H4 (cell line): ENCODE results near the gene ABLIM3. TPM values are rescaled to one million over a fixed set of nuclear protein-coding genes. Genes with fewer than 3 reads are reported as not detected.
"Not testable (repeated sequence)": the region's sequence is repeated elsewhere in the genome, so short reads cannot be mapped to it uniquely, and the experiment has no call there.

Source experiments
- DNase-seq: peaks from one replicate; pipeline ENCODE4 v3.0.0-alpha.2; 2015; ENCODE audit warnings: low spot score
- total RNA-seq: library from RNA; depleted of rRNA; stranded (reverse); fragments of >200 nt; shearing (Covaris generic); gene quantifications from 2 replicates; pipeline ENCODE4 v1.2.3, GENCODE V29; 2014

ABLIM3 gene
- total RNA-seq, 1 experiment from 2014 or later: 14.2 TPM

DNA sequence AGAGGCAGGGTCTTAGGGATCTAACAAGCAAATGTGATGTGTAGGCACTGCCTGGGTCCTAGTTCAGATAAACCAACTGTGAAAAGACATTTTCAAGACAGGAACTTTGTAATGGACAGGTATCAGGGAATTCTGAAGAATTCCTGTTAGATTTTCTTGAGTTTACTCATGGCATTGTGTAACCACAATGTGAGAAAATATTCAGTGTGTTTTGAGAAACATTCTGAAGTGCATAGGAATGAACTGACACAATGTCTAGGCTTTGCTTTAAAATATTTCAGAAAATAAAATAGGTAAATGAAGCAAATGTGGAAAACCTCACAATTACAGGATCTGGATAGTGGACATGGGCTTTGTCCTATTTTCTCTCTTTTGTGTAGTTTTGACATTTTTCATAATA lies 115.2 kb downstream of the ABLIM3 start:
- DNase-seq: no peak

DNA sequence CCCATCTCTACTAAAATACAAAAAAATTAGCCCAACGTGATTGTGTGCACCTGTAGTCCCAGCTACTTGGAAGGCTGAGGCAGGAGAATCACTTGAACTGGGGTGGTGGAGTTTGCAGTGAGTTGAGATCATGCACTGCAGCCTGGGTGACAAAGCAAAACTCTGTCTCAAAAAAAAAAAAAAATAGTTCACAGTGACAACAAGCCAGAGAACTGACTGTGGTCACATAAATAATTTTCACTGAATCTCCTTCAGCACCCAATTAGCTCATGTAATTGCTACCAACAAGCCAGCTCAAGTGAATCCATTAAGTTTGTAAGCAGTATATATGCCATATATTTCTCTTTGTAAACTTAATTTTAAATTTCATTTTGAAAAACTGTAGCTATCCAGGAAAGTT lies 115.8 kb downstream of the ABLIM3 start:
- DNase-seq: no peak

DNA sequence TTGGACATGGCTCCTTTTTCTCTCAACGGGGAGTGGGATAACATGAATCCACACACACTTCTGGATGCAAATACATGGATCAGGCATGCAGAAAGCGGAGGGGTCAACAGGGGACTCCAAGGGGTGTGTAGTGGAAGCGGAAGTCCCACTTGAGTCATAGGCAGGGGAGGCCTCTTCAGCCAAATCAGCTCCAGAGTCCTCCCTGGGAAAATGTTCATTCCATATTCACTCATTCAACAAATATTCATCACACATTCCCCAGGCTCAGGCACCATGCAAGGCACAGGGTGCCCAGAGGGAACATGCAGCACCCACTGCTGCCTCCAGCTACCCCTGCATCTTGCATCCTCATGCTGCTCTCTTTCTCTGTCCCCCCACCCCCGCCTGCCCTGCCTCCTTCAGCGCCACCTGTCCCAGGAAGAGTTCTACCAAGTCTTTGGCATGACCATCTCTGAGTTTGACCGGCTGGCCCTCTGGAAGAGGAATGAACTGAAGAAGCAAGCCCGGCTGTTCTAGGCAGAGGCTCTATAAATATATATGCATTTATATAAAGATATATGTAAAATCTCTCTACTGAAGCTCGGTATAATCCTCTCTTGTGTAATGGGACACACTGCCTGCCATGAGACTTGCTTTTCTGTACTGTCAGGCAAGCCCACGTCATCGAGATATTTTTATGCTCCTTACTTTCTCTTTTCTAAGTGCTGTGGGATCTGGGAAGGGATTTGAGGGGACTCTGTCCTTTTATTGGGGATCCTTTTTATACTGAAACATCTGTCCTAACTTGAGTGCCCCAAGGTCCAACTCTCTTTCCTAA lies 116.8 kb downstream of the ABLIM3 start:
- no peak for DNase-seq

DNA sequence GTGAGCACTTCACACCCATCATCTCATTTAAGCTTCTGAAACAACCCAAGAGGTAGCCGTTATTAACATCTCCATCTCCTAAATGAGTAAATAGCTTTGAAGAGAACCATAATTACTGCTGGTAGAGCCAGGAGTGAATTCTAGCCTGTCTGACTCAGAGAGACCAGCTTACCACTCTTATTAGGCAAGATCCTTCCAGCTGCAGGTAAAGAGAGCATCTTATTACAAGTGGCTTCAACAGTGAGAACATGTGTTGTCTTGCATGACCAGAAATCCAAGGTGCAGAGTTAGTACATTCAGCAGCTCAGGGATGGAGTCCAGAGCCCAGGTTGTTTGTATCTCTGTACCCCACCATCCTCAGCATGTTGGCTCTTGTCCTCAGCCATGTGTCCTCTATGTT lies 119.5 kb downstream of the ABLIM3 start:
- DNase-seq: no peak

DNA sequence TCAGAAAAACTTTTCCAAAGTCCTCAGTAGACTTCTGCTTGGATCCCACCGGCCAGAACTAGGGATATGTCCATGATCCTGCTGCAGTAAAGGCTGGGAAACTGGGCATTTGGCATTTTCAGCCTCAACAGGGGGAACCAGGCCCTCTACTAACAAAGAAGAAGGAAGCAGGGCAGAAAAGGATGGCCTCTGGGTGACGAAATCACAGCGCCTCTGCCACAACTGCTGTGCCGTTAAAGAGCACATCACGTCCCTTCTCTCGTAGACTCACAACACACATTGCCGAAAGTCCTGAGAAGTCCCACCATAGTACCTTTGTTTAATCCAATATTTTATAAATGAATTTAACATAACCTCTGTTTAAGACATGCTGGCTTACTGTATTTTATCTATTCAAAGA lies 120.0 kb downstream of the ABLIM3 start:
- DNase-seq: no peak

DNA sequence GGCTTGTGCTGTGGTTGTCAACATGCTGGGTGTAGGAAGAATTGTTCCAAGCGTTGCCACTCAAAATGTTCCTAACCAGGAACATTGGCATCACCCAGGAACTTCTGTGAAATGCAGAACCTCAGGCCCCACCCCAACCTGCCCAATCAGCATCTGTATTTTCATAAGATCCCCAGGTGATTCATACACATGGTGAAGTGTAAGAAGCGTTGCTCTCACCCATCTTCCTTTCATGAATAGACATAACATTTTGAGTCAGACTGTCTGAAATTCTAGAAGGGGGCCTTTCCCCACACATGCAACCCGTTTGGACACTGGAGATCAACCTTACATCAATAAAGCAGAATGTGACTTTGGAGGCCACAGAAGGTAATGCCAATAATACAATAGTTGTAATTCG lies 121.0 kb downstream of the ABLIM3 start:
- DNase-seq: no peak

DNA sequence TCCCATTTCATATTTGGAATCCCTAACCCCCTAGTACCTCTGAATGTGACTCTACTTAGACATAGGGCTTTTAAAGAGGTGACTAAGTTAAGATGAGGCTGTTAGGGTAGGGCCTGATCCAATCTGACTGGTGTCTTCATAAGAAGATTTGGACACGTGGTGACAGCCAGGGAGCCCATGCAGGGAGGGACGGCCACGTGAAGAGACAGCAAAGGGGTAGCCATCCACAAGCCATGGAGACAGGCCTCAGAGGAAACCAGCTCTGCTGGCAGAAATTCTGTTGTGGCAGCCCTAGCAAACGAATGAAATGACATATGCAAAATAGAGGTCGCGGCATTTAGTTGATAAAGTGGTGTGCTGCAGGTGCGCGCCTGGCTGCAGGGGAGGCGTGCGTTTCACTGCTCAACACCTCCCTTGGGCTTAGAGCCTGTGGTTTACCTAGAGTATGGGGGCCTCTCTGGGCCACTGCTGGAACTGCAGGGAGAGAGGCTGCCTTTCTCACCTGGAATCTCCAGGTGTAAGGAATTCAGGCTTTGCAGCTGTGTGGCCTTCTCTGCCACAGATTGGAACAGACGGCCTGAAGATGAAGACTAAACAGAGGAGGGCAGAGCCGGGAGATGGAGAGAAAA lies 123.3 kb downstream of the ABLIM3 start:
- DNase-seq: no peak

DNA sequence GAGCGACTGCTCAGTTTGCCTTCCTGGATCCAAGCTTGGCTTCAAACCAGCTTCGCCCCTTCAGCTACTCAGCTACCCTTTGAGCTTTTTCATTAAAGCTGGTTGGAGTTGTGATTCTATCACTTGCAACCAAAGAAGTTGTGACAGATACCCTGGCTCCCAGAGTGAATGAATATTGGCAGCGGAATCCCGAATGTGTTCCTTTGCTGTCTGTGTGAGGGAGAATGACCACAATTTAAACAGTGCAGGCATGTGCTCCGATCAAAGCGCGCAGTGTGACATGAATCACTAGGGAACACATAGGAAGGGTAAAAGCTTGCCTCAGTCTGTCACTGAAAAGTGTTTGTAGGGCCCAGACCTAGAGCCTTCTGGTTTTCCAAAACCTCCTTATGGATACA lies 123.8 kb downstream of the ABLIM3 start:
- DNase-seq: no peak

DNA sequence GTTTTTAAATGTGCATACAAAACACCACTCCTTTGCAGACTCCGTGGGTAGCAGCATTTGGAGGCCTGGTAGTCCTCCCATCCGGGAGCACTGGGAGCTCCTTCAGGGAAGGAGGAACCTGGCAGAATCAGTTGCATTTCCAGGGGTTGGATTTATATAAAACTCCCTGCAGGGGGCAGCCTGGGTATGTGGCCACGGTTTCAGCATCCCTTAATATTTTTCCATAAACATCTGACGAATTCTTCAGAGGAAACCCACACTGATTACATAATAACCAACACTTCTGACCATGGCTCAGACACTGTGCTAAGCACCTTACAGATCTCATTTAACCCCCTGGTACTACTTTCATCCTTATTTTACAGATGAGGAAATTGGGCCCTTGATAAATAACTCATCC lies 124.3 kb downstream of the ABLIM3 start:
- peak; percentile 69 for DNase-seq

DNA sequence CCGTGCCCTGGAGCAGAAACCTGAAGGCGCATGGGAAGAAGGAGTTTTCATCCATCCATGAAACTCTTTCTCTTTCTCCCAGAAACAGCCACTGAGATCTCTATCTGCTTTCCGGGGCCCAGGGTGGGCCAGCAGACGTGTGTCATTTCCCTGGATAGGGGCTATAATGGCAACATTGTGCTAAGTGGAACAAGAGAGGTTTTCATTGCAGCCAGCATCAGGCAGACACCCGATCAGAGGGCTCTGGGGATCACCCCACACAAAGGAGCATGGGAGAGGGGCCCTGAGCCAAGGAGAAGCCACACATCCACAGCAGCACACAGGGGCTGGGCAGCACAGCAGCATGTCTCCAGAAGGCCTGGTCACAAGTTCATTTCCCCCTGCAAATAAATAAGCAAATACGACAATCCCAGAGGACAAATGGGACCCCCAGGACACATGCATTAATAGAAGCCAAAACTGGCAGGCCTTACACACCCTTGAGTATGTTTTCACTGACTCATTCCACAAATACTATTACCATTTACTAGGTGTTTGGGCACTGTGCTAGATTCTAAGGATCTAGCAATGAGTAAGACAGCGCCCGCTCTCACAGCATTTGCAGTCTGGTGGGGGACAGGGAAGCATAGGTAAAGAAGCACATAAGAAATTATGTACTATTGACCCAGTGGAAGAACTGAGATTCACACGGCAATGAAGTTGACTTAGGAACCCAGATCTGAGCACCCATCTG lies 126.1 kb downstream of the ABLIM3 start:
- no peak for DNase-seq

DNA sequence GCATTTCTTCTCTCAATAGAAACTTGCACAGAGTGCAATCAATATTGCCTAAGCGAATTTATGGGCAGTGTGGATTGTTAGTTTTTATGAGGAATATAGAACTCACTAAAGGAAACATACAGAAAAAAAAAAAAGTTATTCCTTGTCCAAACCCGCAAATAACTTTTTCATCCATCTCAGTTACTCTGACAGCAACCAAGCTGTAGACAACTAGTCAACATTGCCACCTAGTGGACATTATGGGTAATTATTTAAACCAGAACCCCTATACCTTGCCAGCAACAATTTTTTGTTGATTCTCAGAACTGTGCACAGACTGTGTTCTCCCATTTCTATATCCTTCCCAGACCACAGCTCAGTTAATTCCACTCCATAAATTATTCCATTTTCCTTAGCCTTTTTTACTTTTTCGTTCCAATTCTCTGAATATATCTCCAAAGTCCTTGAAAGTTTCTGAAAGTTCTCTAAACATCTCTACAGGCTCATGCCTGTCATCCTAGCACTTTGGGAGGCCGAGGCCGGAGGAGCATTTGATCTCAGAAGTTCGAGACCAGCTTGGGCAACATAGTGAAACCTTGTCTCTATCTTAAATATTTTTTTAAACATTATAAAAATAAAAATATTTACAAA lies 127.8 kb downstream of the ABLIM3 start:
- peak; percentile 69 for DNase-seq

DNA sequence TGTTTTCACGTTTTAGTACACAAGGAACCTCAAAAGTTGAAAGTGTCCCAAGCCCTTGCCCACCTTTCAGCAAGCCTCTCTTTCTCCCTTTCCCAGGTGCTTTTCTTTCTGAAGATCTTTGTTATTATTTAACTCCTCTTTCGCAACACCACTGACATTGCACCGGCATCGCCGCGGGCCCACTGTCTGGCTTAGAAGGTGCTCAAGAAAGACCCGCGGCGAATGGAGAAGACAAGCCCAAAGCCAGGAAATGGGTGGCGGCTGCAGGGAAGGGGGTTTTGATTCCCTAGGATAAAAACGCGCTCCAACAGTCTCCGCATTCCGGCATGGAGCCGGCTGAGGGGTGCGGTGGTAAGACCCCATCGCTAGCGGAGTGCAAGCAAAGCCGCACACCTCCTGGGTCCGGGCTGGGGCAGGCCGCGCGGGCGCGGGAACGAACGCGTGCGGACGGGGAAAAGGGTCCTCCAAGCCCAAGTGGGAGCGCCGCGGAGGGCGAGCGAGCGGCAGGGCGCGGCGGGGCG lies 130.0 kb downstream of the ABLIM3 start:
- DNase-seq: no peak

DNA sequence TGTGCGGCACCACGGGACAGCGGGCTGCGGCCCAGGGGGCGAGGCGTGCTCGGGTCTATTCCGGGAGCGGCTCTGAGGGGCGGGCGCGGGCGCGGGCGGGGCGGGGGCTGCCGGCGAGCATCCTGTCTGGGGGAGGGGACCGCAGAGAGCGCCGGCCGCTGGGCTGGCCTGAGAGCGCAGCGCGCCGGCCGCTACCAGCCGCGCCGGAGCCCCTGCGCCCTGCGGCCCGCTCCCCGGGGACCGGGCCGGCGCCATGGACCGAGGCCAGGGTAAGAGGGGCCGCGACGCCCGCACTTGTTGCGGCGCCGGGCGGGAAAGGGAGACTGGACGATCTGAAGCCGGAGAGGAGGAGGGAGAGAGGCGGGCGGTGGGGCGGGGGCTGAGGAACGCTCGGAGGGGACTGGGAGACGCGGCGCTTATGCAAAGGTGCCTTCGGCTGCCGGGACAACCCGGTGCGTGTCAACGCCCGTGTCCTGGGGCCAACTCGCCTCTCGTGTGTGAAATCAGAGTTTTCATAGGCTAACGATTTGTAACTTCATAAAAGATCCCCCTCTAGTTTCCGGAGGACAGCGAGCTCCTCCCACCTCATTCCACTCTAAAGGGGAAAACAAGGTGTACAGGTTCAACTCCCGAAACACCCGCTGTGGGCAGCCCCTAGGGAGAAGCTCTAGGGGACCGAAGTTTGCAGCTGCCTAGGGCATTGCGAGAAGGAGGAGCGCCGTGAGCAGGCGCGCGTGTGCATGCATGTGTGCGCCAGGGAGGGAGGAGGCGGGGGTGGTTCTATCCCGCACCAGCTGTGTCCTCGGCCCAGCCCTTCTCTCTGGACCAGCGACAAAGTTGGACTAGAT lies 130.6 kb downstream of the ABLIM3 start, which contains the start of gene AFAP1L1:
Gene AFAP1L1, plus strand, starts transcription at position 144 of the 848 bp plus-strand sequence. Its CDS starts 110 bp downstream, at position 254.
- peak; percentile 48 for DNase-seq

DNA sequence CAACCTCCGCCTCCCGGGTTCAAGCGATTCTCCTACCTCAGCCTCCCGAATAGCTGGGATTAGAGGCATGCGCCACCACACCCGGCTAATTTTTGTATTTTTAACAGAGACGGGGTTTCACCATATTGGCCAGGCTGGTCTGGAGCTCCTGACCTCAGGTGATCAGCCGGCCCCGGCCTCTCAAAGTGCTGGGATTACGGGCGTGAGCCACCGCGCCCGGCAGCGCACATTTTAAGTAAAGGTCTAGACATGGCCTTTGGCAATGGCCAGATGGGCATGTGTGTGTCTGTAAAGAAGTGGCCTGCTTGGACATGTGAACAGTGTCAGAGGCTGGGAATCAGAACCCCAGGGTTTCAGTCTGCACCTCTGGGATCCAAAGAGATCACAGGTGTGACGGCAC lies 131.5 kb downstream of the ABLIM3 start:
- DNase-seq: not testable (repeated sequence)

DNA sequence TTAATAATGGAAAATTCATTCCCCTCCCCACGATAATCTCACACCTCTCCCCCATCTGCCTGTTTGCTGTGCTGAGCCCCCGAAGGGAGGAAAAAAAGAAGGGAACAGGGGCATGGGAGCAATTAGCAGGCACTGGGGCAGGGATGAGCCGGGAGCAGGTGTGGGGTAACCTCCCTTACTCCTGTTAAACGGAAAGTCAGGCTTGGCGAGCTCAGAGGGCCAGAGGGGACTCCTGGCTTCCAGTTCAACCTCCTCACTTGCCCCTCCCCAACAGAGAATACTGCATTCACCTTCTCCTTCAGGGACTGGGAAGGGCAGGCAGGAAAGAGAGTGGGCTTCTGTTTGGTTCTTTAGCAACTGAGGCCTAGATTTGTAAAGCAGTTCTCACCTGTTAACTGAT lies 131.9 kb downstream of the ABLIM3 start:
- no peak for DNase-seq

DNA sequence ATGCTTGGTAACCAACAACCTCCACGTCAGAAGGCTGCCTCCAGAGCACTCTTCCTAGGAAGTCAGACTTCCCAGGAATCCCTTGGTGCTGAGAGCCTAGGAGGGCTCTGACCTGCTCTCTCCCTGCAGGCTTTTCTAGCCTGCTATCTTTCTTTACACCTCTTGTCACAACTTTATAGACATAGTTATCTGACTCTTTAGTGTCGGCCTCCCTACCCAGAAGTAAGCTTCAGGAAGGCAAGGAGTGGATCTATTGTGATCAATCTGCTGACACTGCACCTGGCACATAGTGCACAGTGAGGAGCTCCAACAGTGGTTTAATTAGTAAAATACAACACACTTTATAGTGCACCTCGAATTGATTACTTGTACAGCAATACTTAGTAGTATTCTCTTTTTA lies 132.7 kb downstream of the ABLIM3 start:
- DNase-seq: no peak

DNA sequence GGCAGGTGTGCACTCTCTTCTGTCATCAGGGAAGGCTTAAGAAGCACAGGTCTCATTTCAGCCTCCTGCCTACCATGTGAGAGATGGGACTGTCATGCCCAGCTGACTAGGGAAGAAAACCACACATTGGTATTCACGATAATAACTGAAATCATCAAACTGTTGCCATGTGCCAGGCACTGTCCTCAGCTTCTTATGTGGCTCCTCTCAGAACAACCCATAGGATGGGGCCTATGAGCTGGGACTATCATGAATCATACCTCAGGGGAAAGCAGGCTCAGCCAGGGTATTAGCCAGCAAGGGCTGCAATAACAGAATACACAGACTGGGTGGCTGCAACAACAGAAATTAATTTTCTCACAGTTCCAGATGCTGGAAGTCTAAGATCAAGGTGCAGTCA lies 133.6 kb downstream of the ABLIM3 start:
- no peak for DNase-seq

DNA sequence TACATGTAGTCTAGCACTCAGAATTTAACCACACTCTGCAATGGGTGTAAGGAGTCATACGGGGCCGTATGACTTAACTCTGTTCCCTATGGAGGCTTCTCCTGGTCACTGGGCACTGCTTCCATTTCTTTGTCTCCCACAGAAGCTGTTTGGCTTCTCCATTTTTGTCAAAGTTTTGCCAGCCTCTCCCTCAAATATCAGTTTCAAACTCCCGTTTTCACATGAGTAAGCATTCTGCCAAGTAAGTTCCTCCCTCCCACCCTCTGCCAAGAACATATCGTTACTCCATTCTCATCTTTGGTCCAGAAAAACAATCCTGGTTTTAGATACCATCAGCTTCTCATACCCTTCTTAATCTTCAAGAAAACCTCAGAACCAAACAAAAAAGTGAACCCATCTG lies 136.5 kb downstream of the ABLIM3 start:
- DNase-seq: no peak

DNA sequence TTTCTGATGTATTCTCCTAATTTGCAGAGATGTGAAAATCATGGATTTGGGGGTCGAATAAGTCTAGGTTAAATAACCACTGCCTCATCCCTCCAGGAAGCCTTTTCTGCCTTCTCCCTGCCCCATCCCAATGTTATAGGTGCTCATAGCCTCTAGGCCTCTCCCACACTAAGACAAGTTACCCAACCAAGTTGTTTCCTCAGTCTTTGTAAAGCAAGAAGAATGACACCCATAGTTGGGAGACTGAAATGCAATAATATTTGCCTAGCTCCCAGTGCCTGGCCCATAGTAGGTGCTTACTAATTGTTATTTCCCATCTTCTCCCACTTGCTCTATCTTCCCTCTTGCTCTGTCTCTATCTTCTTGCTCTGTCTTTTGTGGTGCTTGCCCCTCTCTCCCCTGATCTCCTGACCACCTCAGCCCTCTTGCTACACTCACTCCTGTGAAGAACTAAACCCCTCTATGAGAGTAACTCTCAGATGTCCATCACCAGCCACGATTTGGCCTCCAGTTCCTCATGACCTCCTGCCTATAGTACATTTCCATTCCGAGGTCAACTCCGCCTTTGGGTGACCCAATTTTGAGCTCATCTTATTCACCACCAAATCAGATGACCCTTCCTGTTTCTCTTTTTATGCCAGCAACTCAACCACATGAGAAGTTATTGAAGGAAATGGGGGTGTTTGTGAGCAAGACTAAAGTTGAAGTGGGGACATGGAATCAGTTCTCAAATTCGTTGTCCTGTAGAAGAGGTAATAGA lies 137.3 kb downstream of the ABLIM3 start:
- DNase-seq: no peak

DNA sequence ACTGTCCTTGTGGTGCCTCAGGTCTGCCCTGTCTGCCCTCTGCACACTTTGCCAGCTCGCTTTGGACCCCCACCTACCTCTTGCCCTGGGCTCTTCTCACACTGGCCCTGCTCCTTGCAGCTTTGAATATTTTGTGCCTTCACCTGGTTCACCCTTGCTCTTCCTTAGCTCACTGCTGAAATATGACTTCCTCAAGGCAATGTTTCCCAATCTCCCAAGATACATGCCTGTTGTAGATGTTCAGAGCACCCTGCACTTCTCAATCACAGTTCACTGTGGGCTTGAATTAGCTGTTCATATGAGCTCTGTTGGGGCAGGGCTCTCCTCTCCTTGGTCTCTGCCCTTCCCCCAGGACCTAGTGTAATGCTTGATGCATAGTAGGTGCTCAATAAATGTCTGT lies 138.4 kb downstream of the ABLIM3 start:
- no peak for DNase-seq
